PC-3 (cell line): ENCODE measurements around the gene GHRH.

ENCODE experiments used
- CTCF ChIP-seq: fragments of 300-600 bp; sonication (generic); conservative IDR thresholded peaks from 2 replicates; pipeline ENCODE4 v1.5.1; 2017; ENCODE audit warnings: antibody characterized with exemption, low read depth, mild to moderate bottlenecking, low read length
- EZH2 ChIP-seq: fragments of 300-600 bp; sonication (generic); IDR thresholded peaks from one replicate; pipeline ENCODE4 v1.6.1; 2017; ENCODE audit warnings: antibody characterized with exemption, mild to moderate bottlenecking, low read length; ENCODE audit not compliant: unreplicated experiment
- EZH2phosphoT487 ChIP-seq: fragments of 300-600 bp; sonication (generic); IDR thresholded peaks from 2 replicates; pipeline ENCODE4 v1.6.1; 2018; ENCODE audit warnings: mild to moderate bottlenecking, antibody characterized with exemption, low read length, borderline replicate concordance

DNA sequence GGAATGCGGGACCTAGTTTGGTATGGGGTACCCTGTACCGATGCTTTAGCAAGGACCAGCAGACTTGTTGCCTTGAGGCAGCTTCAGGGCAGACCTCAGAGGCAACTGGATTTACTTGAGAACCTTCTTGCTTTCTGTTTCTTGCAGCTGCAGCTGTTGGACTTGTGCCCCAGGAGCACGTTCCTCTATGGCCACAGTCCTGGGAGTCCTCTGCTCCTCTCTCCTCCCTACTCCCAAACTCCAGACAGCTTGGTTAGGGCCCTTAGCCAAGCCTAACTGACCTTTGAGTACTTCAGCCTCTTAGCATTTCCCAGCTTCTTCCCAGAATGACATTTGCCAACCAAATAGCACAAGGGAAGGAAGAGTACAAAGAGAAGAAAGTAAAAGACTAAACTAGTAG is 34.7 kb downstream of the GHRH start:
- TF ChIP-seq CTCF (no peak), EZH2 (no peak), EZH2phosphoT487 (no peak)
